HG03280 (cell line): ENCODE data around the gene PTBP2.

ENCODE experiments used
- ATAC-seq: cut with Tn5 transposase; IDR thresholded peaks from one replicate; pipeline ENCODE4 v1.9.1; 2021; ENCODE audit warnings: mild to moderate bottlenecking, moderate library complexity; ENCODE audit not compliant: unreplicated experiment

Gene PTBP2, protein sequence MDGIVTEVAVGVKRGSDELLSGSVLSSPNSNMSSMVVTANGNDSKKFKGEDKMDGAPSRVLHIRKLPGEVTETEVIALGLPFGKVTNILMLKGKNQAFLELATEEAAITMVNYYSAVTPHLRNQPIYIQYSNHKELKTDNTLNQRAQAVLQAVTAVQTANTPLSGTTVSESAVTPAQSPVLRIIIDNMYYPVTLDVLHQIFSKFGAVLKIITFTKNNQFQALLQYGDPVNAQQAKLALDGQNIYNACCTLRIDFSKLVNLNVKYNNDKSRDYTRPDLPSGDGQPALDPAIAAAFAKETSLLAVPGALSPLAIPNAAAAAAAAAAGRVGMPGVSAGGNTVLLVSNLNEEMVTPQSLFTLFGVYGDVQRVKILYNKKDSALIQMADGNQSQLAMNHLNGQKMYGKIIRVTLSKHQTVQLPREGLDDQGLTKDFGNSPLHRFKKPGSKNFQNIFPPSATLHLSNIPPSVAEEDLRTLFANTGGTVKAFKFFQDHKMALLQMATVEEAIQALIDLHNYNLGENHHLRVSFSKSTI

DNA sequence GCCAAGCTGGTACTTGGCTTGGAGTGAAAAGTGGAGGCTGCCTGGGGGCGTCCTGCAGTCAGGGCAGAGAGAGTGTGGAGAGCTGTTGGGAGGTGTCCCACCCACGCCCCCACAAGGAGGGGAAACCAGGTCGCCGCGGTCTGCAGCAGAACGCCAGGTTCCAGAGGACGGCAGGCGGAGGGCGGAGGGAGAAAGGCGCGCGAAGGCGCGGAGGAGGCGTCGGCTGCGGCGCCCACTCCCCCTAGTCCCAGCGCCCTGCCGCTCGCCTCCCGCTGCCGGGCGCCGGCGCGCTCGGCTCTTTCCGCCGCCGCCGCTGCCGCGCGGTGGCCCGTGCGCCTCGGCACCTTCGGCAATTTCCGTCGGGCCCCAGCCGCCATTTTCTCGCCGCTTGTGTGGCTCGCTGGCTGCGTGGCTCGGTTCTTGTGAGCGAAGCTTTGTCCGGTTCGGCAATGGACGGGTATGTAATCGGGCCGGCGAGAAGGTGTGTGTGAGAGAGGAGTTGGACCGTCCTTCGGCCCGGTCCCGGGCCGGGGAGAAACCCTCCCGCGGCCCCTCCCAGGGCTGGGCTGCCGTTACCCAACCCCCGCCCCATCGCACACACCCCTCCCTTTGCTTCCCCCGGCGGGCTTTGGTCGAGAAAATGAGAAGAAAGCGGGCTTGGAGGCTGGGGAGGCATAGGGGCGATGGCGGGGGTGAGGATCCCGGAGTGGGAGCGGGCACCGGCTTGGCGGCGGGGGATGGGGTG lies at the start of gene PTBP2:
TSS of gene PTBP2 (plus strand) at position 369 of the 745 bp plus-strand sequence. CDS start at position 450, 81 bp downstream.
- ATAC-seq: peak; percentile 94

DNA sequence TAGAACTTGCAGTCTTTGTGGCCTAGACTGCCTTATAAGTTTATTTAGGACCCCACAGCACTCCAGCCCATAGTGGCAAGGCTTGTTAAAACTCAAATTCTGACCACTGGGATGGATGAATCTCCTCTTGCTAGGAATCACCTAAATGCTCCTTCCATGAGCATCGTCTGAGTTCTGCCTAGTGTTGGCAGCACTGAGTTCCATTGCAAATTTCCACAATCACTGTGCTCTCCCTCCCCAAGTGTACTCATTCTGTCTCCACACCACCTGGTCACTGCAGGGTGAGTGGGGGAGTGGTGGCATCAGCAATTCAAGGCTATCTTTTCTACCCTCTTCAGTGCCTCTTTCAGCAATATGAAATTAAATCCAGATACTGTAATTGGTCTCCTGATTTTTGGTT lies 46.7 kb upstream of the PTBP2 start:
- ATAC-seq: no peak

DNA sequence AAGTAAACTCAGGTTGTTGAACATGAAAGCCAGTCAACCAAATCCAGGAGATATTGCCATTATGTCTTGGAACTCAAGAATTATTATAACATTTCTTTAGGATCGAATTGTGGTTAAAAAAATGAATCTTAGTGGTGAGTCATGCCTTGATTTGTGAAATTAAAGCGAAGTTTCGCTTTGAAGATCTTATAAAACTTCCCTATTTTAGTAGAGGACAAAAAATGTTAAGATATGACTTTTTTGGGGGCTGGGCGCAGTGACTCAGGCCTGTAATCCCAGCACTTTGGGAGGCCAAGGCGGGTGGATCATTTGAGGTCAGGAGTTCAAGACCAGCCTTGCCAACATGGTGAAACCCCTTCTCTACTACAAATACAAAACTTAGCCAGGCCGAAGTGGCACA lies 39.5 kb upstream of the PTBP2 start:
- ATAC-seq: no peak

DNA sequence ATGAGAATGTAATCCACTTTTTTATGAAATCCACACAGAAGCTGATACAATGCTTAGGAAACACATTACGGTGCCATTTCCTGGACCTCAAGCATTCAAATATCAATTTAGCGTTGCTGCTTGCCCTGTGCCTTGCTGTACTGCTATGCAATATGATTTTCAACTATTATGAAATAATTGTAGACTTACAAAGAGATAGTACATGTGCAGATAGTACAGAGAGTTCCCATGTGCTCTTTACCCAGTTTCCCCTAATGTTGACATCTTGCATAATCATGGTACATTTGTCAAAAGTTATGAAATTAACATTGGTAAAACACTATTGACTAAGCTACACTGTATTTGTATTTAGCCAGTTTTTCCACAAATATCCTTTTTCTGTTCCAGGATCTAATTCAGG lies 37.7 kb upstream of the PTBP2 start:
- ATAC-seq: no peak

DNA sequence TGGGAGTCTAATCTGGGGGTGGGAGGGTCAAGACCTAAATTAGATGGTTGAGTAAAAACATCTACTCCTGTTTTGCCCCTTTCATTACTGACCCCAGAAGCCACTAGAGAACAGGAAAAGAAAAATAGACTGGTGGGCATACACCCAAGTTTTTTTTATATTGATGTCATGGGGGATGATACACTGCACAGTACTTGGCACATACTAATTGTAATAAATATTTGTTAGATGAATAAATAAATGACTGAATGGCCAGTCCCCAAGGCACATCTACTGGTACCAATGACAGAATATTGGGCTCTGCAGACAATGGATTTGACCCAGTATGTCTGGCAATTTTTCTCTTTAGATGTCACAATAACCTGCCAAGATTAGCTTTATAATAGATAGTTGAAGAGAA lies 36.8 kb upstream of the PTBP2 start:
- ATAC-seq: no peak

DNA sequence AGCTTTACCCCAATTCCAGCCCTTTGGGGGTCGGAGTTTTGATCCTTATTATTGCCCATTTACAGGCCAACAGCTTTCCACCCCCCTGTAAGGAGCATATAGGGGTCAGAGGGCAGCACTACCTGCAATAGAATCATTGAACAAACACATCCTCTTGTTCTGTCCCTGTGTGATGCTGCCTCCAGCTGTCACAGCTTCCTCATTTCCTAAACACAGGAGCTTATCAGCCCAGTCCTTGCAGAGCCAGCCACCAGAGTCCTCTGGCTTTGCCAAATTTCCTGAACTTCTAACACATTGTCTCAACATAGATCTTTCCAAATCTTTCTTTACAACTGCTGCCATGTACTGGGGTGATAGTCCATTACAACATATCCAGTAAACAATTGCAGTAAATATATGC lies 32.8 kb upstream of the PTBP2 start:
- ATAC-seq: no peak

DNA sequence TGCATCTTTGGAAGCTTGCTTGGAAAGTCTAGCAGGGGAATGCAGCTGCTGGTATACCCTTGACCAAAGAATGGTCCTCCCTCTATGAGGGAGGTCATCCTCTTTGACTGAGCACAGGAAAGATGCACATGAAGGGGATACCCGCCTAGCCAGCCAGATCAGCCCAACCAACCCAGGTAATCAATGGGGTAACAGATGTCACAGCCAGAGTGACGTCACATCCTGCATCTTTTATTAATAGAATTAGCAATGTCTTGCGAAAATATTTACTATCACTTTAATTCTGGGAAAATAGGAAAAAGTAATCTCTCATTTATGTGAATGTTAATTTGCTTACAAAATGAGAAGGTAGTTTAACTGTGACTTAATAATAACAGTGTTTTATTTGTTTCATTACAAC lies 25.6 kb upstream of the PTBP2 start:
- ATAC-seq: no peak

DNA sequence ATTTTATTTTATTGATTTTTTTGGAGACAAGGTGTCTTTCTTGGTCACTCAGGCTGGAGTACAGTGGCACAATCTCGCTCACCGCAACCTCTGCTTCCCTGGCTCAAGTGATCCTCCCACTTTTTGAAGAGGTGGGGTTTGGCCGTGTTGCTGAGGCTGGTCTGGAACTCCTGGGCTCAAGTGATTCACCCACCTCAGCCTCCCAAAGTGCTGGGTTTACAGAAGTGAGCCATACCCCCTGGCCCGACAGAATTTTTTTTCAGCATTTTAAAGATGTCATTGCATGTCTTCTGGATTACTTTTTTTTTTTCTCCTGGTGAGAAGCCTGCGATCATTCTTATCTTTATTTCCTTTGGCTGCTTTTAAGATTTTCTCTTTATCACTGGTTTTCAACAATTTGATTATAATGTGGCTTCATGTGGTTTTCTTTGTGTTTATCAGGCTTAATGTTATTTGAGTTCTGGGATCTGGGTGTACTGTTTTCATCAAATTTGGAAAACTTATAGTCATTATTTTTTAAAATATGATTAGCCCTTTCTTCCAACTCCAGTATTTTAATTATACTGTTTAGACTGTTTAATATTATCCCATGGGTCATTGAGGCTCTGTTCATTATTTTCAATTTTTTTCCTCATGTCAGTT lies 23.1 kb upstream of the PTBP2 start:
- no peak for ATAC-seq

DNA sequence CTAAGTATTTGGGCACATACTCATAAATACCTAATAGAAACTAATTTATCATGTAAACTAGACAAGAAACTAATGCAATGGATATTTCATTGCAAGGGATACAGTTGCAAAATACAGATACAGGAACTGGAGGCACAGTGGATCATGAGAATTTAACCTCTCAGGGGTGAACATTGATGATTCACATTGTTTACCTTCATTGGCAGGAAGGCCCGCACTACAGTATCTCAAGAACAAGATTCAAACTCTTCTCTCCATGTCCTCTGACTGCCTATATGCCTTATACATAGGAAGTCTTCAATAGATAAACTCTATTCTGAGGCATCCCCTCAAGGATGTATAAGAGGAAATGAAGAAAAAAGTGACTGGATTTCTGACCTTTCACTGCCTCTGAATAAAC lies 18.4 kb upstream of the PTBP2 start:
- ATAC-seq: no peak

DNA sequence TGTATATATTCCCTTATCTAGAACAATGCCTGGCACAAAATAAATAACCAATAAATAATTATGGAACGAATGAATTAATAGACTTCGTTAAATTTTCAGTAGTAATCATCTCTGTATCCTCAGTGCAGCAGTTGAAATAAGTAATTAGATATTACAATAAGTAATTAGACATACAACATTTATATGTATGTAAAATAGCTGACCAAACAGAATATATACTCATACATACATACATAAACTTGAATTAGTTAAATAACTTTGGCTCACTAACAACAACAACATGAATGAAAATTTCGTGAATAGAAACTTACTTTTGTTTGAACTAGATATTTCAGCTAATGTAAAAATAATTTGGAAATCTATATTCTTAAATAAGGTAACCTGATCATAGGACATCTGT lies 14.6 kb upstream of the PTBP2 start:
- no peak for ATAC-seq

DNA sequence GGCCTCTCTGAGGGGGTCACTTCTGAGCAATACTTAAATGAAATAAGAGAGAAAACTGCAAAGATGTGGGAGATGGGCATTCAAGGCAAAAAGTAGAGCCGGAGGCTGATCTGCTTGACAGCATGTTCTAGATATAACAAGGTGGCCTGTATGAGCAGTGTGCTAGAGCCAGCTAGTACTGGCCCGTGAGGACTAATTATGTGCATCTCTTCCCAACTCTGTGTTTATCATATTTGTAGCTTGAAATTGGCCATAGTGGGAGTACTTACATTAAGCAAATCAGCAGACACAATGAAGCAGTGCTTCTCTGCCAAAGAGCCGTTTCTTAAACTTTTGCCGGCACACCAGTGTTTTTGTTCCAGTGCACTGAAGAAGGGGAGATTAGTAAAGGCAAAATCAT lies 13.1 kb upstream of the PTBP2 start:
- ATAC-seq: no peak

DNA sequence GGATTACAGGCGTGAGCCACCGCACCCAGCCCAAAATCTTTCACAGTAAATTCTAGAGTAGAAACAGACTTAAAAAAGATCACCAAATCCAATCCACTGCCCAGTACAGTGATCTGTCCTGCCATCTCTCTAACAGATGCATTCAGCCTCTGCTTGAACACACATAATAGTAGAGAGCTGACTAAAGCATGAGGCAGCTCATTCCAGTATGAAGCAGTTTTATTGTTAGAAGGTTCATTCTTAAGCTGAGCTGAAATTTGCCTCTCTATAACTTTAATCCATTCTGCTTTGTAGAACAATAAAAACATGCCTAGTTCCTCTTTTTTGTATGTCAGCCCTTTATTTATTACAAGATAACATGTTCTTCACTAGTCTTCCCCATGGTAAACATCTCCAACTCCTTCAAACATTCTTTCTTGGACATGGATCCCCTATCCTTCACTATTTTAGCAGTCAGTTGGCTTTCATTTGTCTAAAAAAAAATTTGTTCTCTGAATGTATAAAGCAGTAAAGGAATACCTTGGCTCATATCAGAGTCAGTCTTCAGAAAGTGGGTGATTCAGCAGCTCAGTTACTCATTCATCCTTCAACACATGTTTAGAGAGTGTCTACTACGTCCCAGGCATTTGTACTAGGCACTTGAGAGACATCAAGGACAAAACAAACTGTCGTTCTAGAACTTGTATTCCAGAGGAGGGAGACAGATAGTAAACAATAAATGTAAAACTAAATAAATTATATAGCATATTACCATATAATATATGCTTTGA lies 10.7 kb upstream of the PTBP2 start:
- ATAC-seq: no peak

DNA sequence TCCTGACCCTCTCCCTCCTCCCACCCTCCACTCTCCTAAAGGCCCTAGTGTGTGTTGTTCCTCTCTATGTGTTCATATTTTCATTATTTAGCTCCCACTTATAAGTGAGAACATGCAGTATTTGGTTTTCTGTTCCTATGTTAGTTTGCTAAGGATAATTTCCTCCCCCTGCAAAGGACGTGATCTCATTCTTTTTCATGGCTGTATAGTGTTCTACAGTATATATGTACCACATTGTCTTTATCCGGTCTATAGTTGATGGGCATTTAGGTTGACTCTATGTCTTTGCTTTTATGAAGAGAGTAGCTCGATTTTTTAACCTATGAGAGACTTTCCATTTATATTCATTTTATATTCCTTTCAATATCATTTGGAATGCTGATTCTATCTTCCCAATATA lies 7.9 kb upstream of the PTBP2 start:
- no peak for ATAC-seq

DNA sequence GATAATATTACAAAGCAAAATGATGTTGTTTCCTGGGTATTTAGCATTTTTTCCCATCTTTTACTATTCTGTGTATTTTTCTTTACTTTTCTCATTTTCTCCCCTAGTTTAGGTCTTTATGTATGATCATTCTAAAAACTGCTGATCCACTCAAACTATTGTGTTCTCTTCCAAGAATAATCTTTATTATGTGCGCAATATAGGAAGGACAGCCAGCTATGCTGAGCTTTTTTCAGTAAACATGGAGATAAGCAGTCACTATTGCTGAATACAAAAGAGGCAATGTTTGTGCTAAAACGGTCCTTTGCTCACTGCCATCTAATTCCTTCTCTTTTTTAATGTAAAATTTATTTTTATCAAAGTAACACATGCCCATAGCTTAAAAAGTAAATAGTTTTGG lies 6.7 kb upstream of the PTBP2 start:
- ATAC-seq: no peak

DNA sequence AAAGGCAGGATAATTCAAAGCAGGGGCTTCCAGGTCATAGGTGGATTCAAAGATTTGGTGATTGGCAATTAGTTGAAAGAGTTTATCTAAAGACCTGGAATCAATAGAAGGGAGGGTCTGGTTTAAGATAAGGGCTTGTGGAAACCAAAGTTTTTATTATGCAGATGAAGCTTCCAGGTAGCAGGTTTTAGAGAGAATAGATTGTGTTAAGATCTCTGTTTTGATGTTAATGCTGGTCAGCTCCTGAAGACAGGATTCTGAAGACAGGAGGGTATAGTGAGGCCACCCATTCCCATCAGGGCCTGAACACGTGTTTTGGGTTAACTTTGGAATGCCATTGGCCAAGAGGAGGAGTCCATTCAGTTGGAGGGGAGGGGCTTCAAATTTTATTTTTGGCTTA lies 6.1 kb upstream of the PTBP2 start:
- no peak for ATAC-seq

DNA sequence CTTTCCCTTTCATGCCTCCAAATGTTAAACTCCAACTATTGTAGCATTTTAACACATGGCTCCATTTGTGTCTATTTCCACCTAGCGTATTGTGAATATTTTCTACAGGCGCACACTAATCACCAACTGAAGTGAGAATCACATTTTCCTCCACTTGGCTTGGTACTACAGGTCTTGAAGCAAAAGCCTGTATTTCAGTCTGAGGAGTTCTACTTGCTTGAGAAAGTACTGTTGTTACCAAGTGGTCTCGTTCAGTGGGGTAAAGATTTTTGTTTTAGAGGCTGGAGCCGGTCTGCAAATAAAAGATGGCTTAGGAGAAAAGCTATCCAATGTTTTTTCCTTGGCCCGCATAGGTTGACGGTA lies 550 bp upstream of the PTBP2 start:
- ATAC-seq: peak; percentile 3

DNA sequence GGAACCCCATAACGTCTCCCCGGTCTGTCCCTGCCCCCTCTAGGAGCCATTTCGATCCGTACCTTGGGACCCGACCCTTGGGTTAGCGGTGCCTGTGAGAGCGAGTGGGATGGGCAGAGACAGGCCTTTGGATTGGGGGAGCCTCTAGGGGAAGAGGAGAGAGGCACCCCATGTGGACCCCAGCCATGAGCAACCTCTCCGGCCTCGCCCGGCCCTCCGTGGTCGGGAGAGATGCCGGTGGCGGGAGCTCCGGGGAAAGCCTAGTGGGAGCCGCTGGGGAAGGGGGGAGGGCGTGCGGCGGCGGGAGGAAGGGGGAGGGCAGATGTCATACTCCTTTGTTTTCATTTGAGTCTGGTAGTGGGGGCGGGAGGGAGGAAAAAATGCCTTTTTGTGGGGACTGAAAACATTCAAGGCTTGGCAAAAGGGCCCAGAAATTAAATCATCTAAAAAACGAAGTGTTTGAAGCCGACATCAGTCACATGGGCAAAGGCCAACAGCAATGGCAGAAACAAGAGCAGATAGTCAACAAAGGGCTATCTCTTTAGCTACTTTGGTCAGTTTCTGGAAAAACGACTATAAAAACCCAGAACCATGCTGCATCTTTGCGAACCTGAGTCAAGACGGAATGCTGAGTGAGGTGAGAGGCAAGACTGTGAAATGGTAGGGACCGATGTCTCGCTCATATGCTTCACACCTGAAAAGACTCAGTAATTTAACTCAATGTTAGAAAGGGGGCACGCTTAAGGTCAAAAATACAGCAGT lies 758 bp downstream of the PTBP2 start:
- peak; percentile 54 for ATAC-seq

DNA sequence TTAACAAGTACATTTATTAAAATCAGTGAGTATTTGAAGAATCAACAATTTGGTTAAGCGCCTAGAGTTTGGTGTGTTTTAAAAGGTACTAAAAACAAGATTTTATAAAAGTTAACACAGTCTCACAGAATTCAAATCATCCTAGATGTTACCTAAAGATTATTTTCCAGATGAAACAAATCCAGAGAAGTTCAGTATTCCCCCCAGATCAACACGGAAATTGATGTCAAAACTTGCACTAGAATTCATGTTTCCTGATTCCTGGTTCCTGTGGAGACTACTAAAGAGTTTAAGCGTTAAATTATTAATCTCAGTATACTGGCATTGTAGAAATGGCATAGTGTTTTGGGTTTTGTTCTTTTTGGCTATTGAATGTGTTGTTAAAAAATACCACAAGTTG lies 1.4 kb downstream of the PTBP2 start:
- ATAC-seq: no peak

DNA sequence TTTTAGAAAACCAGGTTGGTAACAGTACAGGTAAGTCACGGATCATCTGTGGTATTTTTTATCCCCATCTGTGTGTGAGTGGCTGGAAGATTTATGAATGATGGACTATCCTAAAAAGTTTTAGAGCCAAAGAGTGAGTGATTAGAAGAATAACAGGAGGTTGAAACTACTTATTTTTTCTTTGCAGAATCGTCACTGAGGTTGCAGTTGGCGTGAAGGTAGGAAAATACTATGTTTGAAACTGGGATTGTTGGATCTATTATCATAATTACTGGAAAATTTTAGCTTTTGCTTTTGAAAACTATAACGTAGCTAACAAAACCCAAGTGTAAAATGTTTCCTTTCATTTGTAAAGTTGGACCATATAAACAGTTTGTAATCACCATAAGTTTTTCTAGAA lies 1.8 kb downstream of the PTBP2 start:
- ATAC-seq: no peak

DNA sequence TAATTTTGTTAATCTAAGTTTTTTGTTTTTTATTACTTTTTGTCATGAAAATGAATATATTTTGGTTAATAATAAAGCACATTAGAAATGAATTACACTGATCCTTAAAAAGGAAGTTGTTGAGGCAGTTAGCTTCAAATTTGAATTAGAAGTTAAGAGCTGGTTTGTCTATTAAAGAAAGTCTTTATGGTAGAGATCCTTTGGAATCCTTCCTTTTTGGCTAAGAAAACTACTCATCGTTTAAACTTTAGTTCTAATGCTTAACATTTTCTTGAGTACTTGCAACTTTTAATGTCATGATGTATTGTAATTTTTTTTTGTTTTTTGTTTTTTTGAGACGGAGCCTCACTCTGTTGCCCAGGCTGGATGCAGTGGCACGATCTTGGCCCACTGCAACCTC lies 2.4 kb downstream of the PTBP2 start:
- no peak for ATAC-seq
